ENCODE data around the gene CLPX. TPM values are rescaled to one million over a fixed set of nuclear protein-coding genes. Genes with fewer than 3 reads are reported as not detected.
A peak's percentile ranks its signal among the peaks of the same experiment; 100 is the strongest.

The CLPX gene
- total RNA-seq, 4 donors from 2014 or later: 40.1 to 68.8 (median 55.6) TPM

GRCh38 chr15:65212097-65212496, 27.0 kb upstream of the CLPX start:
- TF ChIP-seq POLR2A (IDR thresholded peaks at IDR 0.05) (no peak), CTCF (IDR thresholded peaks at IDR 0.05) (peak in 2 of 4 experiments; percentile 7 to 18), EP300 (IDR thresholded peaks at IDR 0.05) (no peak)
- Histone ChIP-seq H3K9me3 (no peaks in the 10 kb centered on the region), H3K27me3 (no peaks in the 10 kb centered on the region), H3K4me1 (peaks cover 0 to 14% (median 4%) of the 10 kb centered on the region in 3 donors), H3K36me3 (no peaks in the 10 kb centered on the region), H3K27ac (peak overlapping the region in 3 of 4 donors; percentile 48 to 75 (median 69)), H3K4me3 (peak overlapping the region in 1 of 2 donors; percentile 36)
- no peak for ATAC-seq
- WGBS, 2 donors (ENCODE audit: low coverage in 1 of 2): 63 to 67% methylated on average over 2 to 3 of the region's 5 CpGs

- Histone ChIP-seq H3K27ac (peak overlapping the region in 3 of 4 donors; percentile 48 to 75 (median 69)), H3K36me3 (no peaks in the 10 kb centered on the region), H3K27me3 (no peaks in the 10 kb centered on the region), H3K4me3 (peak overlapping the region in 1 of 2 donors; percentile 36), H3K9me3 (no peaks in the 10 kb centered on the region), H3K4me1 (peaks cover 0 to 14% (median 4%) of the 10 kb centered on the region in 3 donors)
- ATAC-seq: peak; percentile 78
- WGBS, 2 donors (ENCODE audit: low coverage in 1 of 2): 50% methylated on average over 1 of the region's 6 CpGs; no CpG with 5 or more reads in 1 of the 2 donors
- TF ChIP-seq POLR2A (IDR thresholded peaks at IDR 0.05) (no peak), EP300 (IDR thresholded peaks at IDR 0.05) (no peak), CTCF (IDR thresholded peaks at IDR 0.05) (no peak), POLR2AphosphoS5 (IDR thresholded peaks at IDR 0.05) (no peak)
Measured at GRCh38 chr15:65211482-65211982, 26.4 kb upstream of the CLPX start.

- Histone ChIP-seq H3K9me3 (no peaks in the 10 kb centered on the region), H3K36me3 (no peaks in the 10 kb centered on the region), H3K27ac (peak within 1 kb of the TSS in 3 of 4 donors; percentile 48 to 75 (median 69)), H3K4me1 (peaks cover 0 to 14% (median 4%) of the 10 kb centered on the region in 3 donors), H3K4me3 (peak within 1 kb of the TSS in 1 of 2 donors; percentile 36), H3K27me3 (no peaks in the 10 kb centered on the region)
- WGBS, 2 donors (ENCODE audit: low coverage in 1 of 2): 49 to 54% methylated on average over 3 to 5 of the region's 8 CpGs
- no peak for TF ChIP-seq EP300 (IDR thresholded peaks at IDR 0.05)
- peak in 1 of 2 donors; percentile 40 for TF ChIP-seq POLR2A (IDR thresholded peaks at IDR 0.05)
- TF ChIP-seq POLR2AphosphoS5 (IDR thresholded peaks at IDR 0.05): no peak
- no peak for ATAC-seq
Measured at GRCh38 chr15:65210770-65211481, 25.8 kb upstream of the CLPX start, which contains the start of gene CILP. Gene CILP (minus strand): TSS chr15:65211473. CDS start chr15:65209755, 1,718 bp downstream.

- H3K4me1 ChIP-seq: peaks cover 0 to 14% (median 4%) of the 10 kb centered on the region in 3 donors
- no peak for ATAC-seq
- WGBS, 2 donors (ENCODE audit: low coverage in 1 of 2): 66 to 76% methylated on average over 7 to 11 of the region's 17 CpGs
- H3K27ac ChIP-seq: peak overlapping the region in 3 of 4 donors; percentile 48 to 75 (median 69)
- no peaks in the 10 kb centered on the region for H3K27me3 ChIP-seq
- peak overlapping the region in 1 of 2 donors; percentile 36 for H3K4me3 ChIP-seq
- no peaks in the 10 kb centered on the region for H3K9me3 ChIP-seq
- no peaks in the 10 kb centered on the region for H3K36me3 ChIP-seq
- no peak for TF ChIP-seq CTCF (IDR thresholded peaks at IDR 0.05)
- TF ChIP-seq POLR2A (IDR thresholded peaks at IDR 0.05): no peak
- TF ChIP-seq POLR2AphosphoS5 (IDR thresholded peaks at IDR 0.05): no peak
- TF ChIP-seq EP300 (IDR thresholded peaks at IDR 0.05): no peak
Measured at GRCh38 chr15:65209701-65210643, 24.8 kb upstream of the CLPX start.

- H3K27ac ChIP-seq: no peak overlapping the region
- no peaks in the 10 kb centered on the region for H3K36me3 ChIP-seq
- 86 to 100% methylated on average over 2 of the region's 2 CpGs for WGBS, 2 donors (ENCODE audit: low coverage in 1 of 2)
- ATAC-seq: no peak
- H3K4me1 ChIP-seq: peaks cover 0 to 14% (median 4%) of the 10 kb centered on the region in 3 donors
- no peak overlapping the region for H3K4me3 ChIP-seq
- H3K27me3 ChIP-seq: no peaks in the 10 kb centered on the region
- H3K9me3 ChIP-seq: no peaks in the 10 kb centered on the region
- TF ChIP-seq EP300 (IDR thresholded peaks at IDR 0.05): no peak
- no peak for TF ChIP-seq POLR2AphosphoS5 (IDR thresholded peaks at IDR 0.05)
- no peak for TF ChIP-seq CTCF (IDR thresholded peaks at IDR 0.05)
Measured at GRCh38 chr15:65208647-65209046, 23.5 kb upstream of the CLPX start.
